WTC11 (cell line): ENCODE data around the gene RCOR3.

Experiments
- ATF6 ChIP-seq: sonication (generic); formaldehyde crosslinking; IDR thresholded peaks from 2 replicates; pipeline ENCODE4 v1.8.1; 2023; ENCODE audit warnings: mild to moderate bottlenecking, missing genetic modification reagents
- CREB1 ChIP-seq: sonication (generic); formaldehyde crosslinking; IDR thresholded peaks from 2 replicates; pipeline ENCODE4 v1.8.0; 2023; ENCODE audit warnings: mild to moderate bottlenecking, missing genetic modification reagents
- CTCF ChIP-seq: fragments of 200-600 bp; IDR thresholded peaks from 2 replicates; pipeline ENCODE4 v1.8.0; 2022; ENCODE audit warnings: antibody characterized with exemption
- E2F4 ChIP-seq: sonication (generic); formaldehyde crosslinking; IDR thresholded peaks from 2 replicates; pipeline ENCODE4 v1.8.1; 2022; ENCODE audit warnings: low read depth, mild to moderate bottlenecking, moderate library complexity, missing genetic modification reagents, borderline replicate concordance
- ETV6 ChIP-seq: sonication (generic); formaldehyde crosslinking; IDR thresholded peaks from 2 replicates; pipeline ENCODE4 v1.8.1; 2022; ENCODE audit warnings: mild to moderate bottlenecking, missing genetic modification reagents
- FOXJ3 ChIP-seq: sonication (generic); formaldehyde crosslinking; IDR thresholded peaks from 2 replicates; pipeline ENCODE4 v1.9.0; 2021; ENCODE audit warnings: missing genetic modification reagents, mild to moderate bottlenecking, borderline replicate concordance
- FOXP4 ChIP-seq: sonication (generic); formaldehyde crosslinking; IDR thresholded peaks from 2 replicates; pipeline ENCODE4 v1.8.0; 2022; ENCODE audit warnings: mild to moderate bottlenecking, missing genetic modification reagents
- IRF2 ChIP-seq: sonication (generic); formaldehyde crosslinking; IDR thresholded peaks from 2 replicates; pipeline ENCODE4 v1.8.0; 2022; ENCODE audit warnings: low read depth, missing genetic modification reagents, borderline replicate concordance
- KAT7 ChIP-seq: sonication (generic); formaldehyde crosslinking; IDR thresholded peaks from 2 replicates; pipeline ENCODE4 v1.8.1; 2023; ENCODE audit warnings: missing genetic modification reagents, mild to moderate bottlenecking, borderline replicate concordance
- NFE2L1 ChIP-seq: sonication (generic); formaldehyde crosslinking; IDR thresholded peaks from 2 replicates; pipeline ENCODE4 v1.8.1; 2023; ENCODE audit warnings: missing genetic modification reagents
- USF1 ChIP-seq: sonication (generic); formaldehyde crosslinking; IDR thresholded peaks from 2 replicates; pipeline ENCODE4 v1.8.0; 2022; ENCODE audit warnings: mild to moderate bottlenecking, missing genetic modification reagents
- USF2 ChIP-seq: sonication (generic); formaldehyde crosslinking; IDR thresholded peaks from 2 replicates; pipeline ENCODE4 v1.8.1; 2023; ENCODE audit warnings: mild to moderate bottlenecking, missing genetic modification reagents, moderate library complexity
- ZNF281 ChIP-seq: sonication (generic); formaldehyde crosslinking; IDR thresholded peaks from 2 replicates; pipeline ENCODE4 v1.8.0; 2023; ENCODE audit warnings: mild to moderate bottlenecking, missing genetic modification reagents
- ZNF671 ChIP-seq: fragments of 250-450 bp; sonication (Bioruptor Pico); IDR thresholded peaks from 2 replicates; pipeline ENCODE4 v1.8.0; 2021; ENCODE audit warnings: mild to moderate bottlenecking

GRCh38 chr1:211281320-211282022 is 22.3 kb downstream of the RCOR3 start:
- TF ChIP-seq CREB1 (CRISPR knock-in tag) (no peak), E2F4 (CRISPR knock-in tag) (no peak), CTCF (no peak), USF2 (CRISPR knock-in tag) (no peak), ZNF281 (CRISPR knock-in tag) (no peak), IRF2 (CRISPR knock-in tag) (no peak), FOXJ3 (CRISPR knock-in tag) (no peak), KAT7 (no peak), ZNF671 (no peak), NFE2L1 (no peak), ATF6 (no peak), USF1 (CRISPR knock-in tag) (no peak), ETV6 (CRISPR knock-in tag) (no peak), FOXP4 (CRISPR knock-in tag) (no peak)
